GDM1 (cell line): ENCODE measurements around the gene PRR15L.
"Not testable (repeated sequence)": the region's sequence is repeated elsewhere in the genome, so short reads cannot be mapped to it uniquely, and the experiment has no call there.

ENCODE experiments used
- DNase-seq: peaks from one replicate; lab custom pipeline; 2025; lab: John Stamatoyannopoulos, UW

The PRR15L gene

DNA sequence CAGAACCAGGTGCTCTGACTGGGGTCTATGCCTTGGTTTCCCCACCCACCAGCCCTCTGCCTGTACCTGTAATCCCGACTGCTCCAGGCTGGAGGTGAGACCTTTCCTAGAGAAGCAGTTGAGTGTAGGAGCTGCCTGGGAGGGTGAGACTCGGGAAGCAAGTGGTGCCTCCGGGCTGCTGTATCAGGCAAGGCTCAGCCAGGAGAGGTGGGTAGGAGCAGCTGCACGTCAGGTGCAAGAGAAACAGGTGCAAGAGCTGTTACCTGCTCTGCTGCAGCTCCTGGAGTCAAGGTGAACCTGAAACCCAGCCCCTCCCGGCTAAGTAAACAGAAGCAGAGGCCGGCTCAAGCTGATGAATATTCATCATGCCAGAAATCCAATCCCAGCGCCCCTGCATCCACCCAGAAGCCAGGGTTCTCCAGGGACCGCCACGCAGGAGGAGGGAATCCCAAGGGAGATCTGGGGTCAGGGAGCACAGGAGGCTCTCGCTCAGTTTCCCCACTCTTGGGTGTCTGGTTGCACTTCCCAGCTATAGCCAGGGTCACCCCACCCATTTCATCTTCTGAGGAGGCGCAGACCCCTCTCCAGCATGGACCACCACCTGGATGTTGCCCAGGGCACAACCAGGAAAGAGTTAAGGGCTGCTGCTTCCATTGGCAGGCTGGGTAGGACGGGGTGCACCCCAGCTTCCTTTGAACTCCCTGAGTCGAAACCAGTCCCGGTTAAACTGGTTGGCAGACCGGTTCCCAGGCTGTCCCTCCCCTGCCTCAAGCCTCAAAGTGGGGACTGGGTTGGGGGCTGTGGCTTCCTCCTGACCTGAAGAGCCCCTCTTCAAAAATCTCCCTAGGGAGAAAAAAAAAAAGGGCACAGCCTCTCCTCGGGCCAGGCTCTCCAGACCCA lies at the start of gene PRR15L:
Gene PRR15L (minus strand): TSS at position 293 of the 900 bp plus-strand sequence. CDS start 4,649 bp downstream, outside the sequence.
- no peak for DNase-seq

GRCh38 chr17:48006936-48007709 lies 49.4 kb upstream of the PRR15L start:
- DNase-seq = no peak

DNA sequence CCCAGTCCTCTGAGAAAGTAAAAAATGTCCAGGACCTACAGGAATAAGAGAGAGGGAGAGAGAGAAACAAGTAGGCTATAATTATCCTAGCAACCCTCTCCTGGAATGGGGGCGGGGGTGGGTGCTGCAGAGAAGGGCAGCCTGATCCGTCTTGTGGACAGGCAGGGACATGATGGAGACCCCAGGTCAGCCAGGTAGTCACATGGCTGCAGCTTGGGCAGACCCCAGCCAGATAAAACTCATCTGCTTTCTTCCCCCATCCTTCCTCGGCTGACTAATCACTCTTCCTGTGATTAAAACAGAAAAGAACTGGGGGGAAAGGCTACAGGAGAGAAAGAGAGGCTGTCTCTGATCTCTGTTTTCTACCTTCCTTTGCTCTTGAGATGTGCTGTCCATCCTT lies 47.3 kb upstream of the PRR15L start:
- DNase-seq = no peak

DNA sequence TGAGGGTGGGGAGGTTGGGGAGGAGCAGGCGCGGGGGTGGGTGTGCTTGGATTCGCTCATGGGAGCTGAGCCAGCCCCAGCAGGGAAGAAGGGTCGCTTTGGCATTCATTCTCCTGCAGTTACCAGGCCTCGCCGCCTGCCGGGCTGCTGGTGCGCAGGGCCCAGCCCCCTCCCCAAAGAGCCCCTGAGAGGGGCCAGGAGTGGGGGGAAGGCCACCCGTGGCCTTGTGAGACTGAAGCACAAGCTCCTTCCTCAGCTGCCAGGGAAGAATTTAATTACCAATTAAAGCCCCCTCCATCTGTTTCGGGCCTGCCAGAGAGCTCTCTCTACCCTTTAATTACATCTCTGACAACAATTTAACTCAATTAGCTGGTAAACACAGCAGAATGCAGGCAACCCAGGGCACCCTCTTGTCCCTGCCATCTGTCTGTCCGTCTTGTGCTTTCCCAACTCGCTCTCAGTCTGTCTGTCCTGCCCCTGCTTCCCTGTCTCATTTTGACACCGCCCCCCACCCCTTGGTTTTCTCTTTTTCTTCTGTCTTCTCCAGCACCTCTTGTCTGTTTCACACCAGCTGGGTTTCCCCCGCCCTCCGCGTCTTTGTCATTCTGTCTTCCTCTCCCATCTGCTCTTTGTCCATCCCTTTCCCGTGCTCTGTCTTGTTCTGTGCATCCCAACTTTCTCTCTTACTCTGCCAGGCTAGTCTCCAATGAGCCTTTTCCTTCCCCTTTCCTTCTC lies 45.9 kb upstream of the PRR15L start:
- DNase-seq = no peak

GRCh38 chr17:48002916-48003416 lies 45.3 kb upstream of the PRR15L start:
- no peak for DNase-seq

DNA sequence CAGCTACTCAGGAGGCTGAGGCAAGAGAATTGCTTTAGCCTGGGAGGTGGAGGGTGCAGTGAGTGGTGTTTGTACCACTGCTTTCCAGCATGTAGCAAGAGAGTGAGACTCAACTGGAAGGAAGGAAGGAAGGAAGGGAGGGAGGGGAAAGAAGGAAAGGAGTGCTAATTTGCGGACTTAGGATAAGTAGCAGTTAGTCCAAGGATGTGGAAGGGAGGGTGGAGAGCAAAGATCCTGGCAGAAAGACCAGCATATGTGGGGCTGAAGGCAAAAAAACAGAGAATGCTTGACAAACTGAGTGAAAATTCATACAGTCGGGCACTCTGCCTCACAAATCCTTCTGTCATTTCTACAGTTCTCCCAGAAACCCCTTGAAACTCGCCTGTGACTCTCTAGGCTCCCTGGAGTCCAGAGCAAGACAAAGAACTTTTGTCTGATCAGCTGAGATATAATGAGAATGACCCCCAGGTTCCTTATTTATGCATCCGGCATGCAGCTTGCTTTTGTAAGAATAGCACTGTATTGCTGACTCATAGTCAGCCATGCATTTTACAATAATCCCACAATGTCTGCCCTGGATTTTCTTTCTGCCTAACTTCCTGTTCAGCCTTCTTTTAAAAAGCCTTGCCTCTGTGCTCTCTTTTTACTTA lies 44.7 kb upstream of the PRR15L start:
- peak; percentile 60 for DNase-seq

DNA sequence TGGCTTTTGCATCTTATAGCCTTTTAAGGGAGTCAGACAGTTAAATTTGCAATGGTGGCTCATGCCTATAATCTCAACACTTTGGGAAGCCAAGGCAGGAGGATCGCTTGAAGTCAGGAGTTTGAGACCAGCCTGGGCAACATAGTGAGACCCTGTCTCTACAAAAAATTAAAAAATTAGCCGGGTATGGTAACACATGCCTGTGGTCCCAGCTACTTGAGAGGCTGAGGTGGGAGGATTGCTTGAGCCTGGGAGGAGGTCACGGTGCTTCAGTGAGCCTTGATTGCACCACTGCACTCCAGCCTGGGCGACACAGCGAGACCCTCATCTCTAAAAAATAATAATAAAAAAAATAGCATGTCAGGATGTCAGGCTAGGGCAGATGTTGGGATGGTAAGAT lies 44.0 kb upstream of the PRR15L start:
- DNase-seq = not testable (repeated sequence)

DNA sequence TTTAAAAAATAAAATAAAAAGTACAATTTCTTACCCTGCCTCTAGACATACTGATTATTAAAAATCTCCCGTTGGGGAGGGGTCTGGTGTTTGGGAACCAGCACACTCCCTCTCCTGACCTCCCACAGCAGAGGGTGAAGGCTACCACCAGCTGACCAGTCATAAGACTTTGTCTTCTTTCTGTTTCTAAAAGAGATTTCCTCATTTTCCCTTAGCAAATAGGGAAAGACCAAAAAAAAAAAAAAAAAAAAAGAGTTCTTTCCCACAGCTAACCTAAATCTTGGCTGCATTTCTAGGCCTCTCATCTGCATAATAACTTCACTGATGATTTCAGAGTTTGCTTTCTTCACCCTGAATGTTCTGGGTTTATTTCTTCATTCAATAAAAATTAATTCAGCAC lies 43.5 kb upstream of the PRR15L start:
- DNase-seq = no peak

GRCh38 chr17:47999582-47999981 lies 41.9 kb upstream of the PRR15L start:
- DNase-seq = no peak

DNA sequence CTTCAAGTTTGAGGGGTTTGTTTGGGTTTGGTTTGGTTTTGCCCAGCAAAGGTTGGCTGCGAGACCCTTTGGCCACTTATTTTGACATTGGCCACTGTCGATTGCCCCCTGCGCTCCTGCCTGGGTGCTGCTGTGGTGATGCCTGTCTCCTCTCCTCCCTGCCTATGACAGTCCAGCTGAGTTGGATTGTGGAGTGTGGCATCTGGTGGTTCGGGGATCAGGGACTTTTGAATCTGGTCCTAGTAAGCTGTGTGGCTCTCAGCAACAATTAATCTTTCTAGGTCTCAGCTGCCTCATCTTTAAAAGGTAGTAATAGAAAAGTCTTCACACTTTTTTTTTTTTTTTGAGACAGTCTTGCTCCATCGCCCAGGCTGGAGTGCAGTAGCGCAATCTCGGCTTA lies 40.4 kb upstream of the PRR15L start:
- no peak for DNase-seq

DNA sequence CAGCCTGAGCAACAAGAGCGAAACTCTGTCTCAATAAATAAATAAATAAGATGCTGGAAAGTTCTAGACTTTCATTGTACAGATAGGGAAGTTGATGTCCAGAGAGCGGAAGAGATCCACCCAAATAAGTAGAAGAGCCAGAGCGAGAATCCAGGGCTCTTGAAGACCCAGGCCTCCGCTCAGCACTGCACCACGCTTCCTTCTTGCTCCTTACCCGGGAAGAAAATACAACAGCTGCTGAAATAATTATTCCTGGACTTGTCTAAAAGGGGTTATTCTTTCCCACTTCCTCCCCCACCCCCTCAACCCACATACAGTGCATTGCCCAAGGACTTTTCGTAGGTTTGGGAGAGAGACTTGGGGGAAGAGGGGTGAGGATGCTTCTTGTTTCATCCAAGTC lies 39.9 kb upstream of the PRR15L start:
- no peak for DNase-seq

- DNase-seq = no peak
Observed at GRCh38 chr17:47996201-47996600, 38.5 kb upstream of the PRR15L start.

DNA sequence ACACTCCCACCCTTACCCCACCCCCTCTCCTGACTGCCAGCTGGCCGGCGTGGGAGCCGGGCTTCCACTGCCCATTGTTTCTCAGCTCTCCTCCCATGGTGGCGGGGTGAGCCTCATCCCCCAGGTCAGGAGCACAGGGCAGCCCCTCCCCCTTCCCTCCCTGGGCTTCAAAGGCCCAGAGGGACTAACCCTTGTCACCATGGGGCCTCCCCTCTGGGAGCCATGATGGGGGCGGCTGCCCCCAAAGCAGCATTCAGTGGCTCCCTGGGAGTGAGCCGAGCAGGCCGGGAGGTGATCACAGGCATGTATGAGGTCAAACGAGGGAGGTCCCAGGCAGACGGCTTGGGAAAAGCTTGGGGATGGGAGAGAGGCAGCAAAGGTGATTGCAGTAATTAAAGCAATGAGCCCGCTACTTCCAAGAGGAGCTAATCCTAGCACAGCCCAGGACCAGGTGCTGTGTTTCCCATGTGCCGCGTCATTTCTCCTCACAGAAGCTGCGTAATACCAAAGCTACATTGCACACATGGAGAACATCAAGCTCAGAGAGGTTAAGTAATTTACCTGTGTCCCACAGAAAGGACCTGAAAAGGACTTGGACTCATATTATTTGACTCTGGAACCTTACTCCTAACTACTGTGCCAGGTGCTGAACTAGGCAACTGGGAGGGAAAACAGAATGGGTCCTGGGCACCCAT lies 37.7 kb upstream of the PRR15L start:
- DNase-seq = no peak

DNA sequence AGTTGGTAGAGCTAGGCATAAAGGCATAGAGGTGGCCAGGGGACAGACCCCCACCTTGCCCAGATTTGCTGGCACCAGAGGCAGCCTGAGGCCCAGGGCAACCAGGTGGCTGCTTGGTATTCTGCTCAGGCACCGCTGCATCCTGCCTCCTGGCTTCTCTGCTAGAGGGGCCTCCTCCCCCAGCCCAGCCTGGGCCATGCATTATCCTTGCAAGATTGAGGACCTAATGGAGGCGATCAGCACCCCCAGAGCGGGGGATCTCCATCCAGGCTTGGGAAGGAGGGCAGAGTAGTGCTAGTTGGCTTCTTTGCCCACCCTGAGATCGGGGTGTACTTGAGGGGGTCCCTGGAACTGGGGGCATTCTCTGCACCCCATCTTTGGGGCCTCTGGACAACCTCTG lies 37.0 kb upstream of the PRR15L start:
- no peak for DNase-seq

- DNase-seq = no peak
Observed at GRCh38 chr17:47993964-47994363, 36.3 kb upstream of the PRR15L start.

GRCh38 chr17:47993031-47993564 lies 35.4 kb upstream of the PRR15L start:
- DNase-seq = no peak

GRCh38 chr17:47992216-47992615 lies 34.5 kb upstream of the PRR15L start:
- no peak for DNase-seq

DNA sequence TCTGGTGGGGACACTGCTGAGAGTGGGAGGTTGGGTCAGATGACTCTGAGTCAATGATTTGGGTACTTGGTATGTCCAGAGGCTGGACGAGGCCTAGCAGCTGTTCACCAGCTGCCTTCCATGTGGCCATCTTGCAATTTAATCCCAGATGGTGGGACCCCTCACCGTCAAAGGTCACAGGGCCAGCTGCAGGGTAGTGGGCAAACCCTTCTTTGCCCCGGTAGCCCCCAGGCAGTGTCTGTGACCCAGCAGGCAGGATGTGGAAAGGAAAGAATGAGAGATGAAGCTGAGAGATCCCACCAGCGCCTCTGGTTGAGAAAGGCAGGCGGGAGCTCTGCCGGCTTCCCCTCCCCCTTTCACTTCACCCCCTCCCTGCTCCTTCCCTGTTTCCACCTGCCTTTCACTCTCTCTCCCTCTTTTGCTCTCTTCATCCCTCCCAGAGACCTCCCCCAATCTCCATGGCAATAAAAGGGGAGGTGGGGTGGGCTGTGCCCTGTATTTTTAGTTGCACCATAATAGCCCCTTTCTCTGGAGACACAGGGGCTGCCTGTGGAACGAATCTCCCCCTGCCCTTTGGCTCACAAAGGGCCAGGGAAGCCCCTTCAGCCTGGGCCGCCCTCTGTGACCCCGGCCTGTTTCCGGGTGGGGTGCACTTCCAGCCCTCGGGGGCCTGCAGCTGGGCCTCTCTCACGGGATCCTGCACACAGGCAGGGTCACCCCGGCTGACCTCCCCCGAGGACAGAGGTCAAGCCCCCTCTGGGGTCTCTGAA lies 33.5 kb upstream of the PRR15L start:
- no peak for DNase-seq

GRCh38 chr17:47989700-47990099 lies 32.0 kb upstream of the PRR15L start:
- DNase-seq = no peak

- no peak for DNase-seq
Observed at GRCh38 chr17:47989159-47989558, 31.5 kb upstream of the PRR15L start.
